ENCODE data around the gene CACNG1.
"Not testable (repeated sequence)": the region's sequence is repeated elsewhere in the genome, so short reads cannot be mapped to it uniquely, and the experiment has no call there.

The CACNG1 gene

DNA sequence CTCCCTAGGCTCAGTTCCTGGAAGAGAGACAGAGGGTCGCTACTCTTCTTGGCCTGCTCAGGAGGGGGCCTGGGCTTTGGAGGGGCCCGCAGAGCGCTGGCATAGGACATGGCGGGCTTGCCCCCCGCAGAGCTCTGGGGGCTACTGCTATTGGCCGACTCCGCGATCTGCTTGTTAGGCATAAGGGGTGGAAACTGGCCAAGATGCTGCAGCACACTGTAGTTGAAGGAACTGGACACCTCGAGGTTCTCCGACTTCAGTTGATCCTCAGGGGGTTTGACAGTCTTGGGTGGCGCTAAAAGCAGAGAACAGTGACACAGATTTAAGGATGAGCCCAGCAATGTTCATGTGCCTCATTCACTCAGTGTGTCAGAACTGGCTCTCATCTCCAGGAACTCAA lies 33.9 kb downstream of the CACNG1 start:
- no peak for DNase-seq (ENCODE audit: low read depth in 2 of 2)

DNA sequence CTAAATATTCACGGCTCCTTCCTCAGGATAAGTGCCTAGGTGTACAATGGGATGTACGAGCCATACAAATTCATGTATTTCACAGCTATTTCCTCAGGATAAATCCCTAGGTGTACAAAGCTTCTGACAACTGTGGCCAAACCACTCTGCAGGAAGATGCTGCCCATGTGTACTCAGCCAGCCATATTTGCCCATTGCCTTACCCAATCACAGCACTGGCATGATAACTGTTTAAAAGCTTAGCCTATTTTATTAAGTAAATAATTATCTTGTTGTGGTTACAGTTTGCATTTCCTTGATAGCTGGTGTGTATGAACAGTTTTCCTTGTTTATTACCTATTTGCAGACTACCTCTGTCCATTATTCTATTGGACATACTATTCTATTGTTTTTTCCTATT lies 35.1 kb downstream of the CACNG1 start:
- DNase-seq (ENCODE audit: low read depth in 2 of 2): no peak

DNA sequence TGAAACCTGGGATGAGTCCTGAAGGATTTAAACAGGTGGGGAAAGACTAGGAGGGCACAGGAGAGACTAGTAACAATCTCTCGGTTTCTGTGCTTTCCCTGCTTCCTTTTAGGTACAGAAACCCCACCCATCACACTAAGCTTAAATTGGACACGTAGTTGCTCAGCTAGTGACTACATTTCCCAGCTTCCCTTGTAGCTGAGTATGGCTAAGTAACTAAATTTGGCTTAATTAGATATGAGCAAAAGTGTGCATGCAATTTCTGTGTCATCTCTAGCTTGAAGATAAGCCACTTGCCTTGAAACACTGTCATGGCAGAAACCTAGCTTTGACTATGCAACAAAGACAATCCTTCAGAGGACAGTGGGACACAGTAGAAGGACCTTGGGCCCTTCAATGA lies 36.5 kb downstream of the CACNG1 start:
- DNase-seq (ENCODE audit: low read depth in 2 of 2): no peak

DNA sequence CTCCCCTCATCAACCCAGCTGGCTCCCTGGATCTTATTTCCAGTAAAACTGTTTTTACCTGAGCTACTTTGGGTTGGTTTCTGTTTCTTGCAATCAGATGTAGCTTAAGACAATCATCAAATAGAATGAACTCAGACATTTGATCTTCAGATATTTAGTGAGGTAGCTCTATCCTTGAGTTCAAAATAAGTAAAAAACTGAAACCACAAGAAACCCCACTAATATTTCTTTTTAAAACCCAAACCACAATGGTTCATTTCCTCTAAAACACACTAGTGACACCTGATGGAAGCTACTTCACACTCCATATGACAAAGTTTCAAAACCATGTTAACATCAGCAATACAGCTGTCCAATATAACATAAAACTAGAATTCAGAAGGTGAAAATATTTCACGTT lies 37.8 kb downstream of the CACNG1 start:
- no peak for DNase-seq (ENCODE audit: low read depth in 2 of 2)

DNA sequence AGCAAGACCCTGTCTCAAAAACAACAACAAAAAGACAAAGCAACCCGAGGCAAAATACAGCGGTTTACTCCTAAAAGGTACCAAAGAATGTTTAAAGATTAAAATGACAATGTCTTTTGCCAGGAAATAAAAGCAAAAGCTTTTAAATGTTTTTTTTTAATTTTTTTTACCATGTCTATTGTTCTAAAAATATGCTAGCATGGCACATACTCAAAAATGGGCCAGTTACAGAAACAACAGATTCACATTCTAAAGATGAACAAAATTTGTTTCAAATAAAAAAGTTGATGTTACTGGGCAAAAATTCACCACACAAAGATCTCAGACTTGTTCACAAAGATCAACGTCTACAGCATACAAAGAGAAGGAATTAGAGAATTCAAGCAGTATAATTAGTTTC lies 41.1 kb downstream of the CACNG1 start:
- DNase-seq (ENCODE audit: low read depth in 2 of 2): no peak

DNA sequence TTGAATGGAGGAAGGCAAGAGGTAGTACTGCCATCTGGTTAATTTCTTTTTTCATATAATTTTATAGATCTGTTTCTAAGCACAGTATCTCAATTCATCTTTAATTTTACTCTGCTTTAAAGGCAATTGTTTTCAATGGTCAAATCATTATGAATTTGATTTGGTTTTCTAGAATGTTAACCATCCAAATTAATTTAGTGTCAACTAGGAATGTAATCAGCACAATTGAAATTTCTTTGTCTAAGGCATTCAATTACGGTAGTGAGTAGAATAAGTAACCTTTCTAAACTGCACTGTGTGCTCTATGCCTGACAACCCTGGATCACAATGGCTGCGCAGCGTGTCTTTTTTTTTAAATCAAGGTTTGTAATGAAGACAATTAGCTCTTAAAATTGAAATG lies 44.3 kb downstream of the CACNG1 start:
- DNase-seq (ENCODE audit: low read depth in 2 of 2): no peak

DNA sequence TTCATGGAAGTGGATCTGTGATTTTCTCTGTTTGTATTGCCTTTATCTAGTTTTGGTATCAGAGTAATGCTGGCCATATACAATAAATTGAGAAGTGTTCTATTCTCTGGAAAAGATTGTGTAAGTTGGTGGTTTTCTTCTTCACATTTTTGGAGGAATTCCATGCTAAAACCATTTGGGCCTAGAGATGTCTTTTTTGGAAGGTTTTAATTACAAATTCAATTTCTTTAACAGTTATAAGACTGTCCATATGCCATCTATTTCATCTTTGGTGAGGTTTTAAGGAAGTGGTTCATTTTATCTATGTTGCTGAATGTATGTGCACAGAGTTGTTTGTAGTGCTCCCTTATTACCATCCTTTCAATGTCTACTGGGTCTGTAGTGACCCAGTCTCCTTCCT lies 46.0 kb downstream of the CACNG1 start:
- DNase-seq (ENCODE audit: low read depth in 2 of 2): no peak

DNA sequence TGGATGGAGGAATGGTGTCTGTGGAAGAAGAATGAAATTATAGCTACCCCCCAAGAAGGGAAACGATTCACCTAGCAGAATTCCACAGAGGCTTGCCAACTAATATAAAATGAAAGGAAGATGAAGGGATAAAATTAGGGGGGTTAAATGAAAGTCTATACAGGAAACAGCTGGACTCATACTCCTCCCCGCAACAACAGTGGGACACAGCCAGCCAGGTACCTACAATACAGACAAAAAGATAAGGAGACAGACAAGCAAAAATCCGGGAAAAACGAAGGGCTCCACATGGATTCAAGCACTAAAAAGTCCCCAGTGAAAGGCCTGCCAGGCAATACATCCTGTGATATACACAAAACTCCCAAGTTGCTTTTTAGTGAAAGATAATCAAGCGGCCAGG lies 47.9 kb downstream of the CACNG1 start:
- no peak for DNase-seq (ENCODE audit: low read depth in 2 of 2)

DNA sequence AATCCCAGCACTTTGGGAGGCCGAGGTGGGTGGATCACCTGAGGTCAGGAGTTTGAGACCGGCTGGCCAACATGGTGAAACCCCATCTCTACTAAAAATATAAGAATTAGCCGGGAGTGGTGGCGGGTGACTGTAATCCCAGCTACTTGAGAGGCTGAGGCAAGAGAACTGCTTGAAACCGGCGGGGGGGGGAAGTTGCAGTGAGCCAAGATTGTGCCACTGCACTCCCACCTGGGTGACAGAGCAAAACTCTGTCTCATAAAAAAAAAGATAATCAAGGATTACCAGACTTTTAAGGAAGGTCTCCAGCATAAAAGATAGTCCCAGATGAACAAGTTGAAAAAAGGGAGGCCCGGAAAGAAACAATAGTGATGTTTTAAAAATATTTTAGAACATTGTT lies 48.4 kb downstream of the CACNG1 start:
- not testable (repeated sequence) for DNase-seq (ENCODE audit: low read depth in 2 of 2)

DNA sequence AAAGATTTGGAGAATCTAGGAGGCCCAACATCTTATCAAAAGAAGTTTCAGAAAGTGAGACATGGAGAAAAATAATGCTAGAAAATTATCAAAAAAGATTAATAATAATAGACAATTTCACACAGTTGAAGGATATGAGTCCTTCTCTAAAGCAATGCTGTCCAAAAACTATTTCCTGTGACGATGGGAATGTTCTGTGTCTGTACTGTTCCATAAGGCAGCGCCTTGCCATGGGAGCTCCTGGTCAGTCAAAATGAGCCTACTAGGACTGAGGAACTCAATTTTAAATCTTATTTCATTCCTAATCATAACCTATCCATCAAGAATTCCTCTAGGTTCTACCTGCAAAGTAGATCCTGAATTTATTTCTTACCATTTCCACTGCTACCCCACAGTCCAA lies 49.0 kb downstream of the CACNG1 start:
- no peak for DNase-seq (ENCODE audit: low read depth in 2 of 2)

DNA sequence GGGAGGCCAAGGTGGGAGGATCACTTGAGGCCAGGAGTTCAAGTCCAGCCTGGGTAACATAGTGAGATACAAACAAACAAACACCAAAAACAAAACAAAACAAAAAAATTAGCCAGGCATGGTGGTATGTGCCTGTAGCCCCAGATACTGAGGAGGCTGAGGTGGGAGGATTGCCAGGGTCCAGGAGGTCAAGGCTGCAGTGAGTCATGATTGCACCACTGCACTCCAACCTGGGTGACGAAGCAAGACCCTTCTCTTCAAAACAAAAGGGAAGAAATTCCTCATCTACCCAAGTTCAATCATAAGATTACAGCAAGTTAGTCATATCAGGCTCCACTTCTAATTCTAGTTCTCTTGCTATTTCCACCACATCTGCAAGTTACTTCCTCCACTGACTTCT lies 50.9 kb downstream of the CACNG1 start:
- DNase-seq (ENCODE audit: low read depth in 2 of 2): peak in 1 of 2 experiments; percentile 19

DNA sequence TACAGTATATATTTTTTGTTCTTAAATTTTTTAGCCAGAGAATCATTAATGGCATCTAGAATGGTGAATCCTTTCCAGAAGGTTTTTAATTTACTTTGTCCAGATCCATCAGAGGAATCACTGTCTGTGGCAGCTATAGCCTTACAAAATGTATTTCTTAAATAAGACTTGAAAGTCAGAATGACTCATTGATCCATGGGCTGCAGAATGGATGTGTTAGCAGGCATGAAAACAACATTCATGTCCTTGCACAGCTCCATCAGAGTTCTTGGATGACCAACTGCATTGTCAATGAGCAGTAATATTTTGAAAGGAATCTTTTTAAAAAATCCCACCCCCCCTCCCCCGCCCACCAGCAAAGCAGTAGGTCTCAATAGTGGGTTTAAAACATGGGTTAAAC lies 51.4 kb downstream of the CACNG1 start:
- DNase-seq (ENCODE audit: low read depth in 2 of 2): no peak

DNA sequence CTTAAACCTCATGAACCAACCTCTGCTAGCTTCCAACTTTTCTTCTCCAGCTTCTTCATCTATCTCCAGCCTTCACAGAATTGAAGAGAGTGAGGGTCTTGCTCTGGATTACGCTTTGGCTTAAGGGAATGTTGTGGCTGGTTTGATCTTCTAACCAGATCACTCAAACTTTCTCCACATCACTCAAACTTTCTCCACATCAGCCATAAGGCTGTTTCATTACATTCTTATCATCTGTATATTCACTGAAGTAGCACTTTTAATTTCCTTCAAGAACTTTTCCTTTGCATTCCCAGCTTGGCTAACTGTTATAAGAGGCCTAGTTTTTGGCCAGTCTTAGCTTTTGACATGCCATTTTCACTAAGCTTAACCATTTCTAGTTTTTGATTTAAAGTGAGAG lies 52.3 kb downstream of the CACNG1 start:
- DNase-seq (ENCODE audit: low read depth in 2 of 2): no peak

DNA sequence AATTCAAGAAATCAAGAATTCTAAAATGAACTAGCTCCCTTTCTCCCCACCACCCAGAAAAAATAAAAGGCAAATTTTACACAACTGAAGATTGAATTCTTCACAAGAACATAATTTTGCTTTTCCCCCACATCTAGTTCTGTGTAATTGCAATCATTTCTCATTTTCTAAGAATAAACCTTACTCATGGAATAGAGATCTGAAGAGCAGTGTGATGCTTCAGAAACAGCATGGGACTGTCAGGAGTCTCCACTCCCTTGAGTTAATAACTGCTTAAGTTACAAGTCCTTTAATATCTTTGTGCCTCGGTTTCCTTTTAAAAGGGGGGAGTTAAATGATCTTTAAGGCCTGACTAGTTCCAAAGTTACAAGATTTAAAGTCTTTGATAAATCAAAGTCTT lies 53.7 kb downstream of the CACNG1 start:
- no peak for DNase-seq (ENCODE audit: low read depth in 2 of 2)

DNA sequence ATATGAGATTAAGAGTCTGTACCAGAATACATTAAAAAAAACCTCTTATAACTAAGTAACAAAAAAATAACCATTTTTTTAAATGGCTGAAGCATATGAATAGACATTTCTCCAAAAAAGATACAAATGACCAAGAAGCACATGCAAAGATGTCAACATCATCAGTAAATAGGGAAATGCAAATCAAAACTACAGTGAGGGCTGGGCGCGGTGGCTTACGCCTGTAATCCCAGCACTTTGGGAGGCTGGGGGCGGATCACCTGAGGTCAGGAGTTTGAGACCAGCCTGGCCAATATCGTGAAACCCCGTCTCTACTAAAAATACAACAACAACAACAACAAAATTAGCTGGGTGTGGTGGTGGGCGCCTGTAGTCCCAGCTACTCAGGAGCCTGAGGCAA lies 60.3 kb downstream of the CACNG1 start:
- DNase-seq (ENCODE audit: low read depth in 2 of 2): not testable (repeated sequence)

DNA sequence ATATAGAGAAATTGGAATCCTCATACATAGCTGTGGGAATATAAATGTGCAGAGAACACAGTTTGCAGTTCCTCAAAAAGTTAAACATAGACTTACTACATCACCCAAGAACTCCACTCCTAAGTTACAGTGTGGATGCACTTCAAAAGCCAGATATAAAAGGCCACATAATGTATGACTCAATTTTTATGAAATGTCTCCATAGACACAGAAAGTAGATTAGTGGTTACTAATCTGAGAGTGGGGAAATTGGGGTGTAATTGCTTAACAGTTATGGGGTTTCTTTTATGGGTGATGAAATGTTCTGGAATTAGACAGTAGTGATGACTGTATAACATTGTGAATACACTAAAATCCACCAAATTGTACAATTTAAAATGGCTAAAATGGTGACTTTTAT lies 60.9 kb downstream of the CACNG1 start:
- peak; percentile 34 to 40 for DNase-seq (ENCODE audit: low read depth in 2 of 2)

Measured in fibroblast of skin of left quadriceps (primary cell).